ENCODE results near the gene C16orf92.

- no peak for TF ChIP-seq CTCF (conservative IDR thresholded peaks at IDR 0.05 in 1 of 2, IDR thresholded peaks at IDR 0.05 in 1 of 2; ENCODE audit: extremely low read depth in 1 of 2, insufficient read depth in 1 of 2, low read depth in 1 of 2, low read length in 2 of 2)
- TF ChIP-seq EZH2 (IDR thresholded peaks at IDR 0.05; ENCODE audit: borderline replicate concordance, low read length) = no peak
Observed at GRCh38 chr16:29975134-29975538, 47.9 kb upstream of the C16orf92 start.
